Lung (tissue), 12 donors: ENCODE data around the gene RALGAPA1. TPM values are rescaled to one million over a fixed set of nuclear protein-coding genes. Genes with fewer than 3 reads are reported as not detected.

ENCODE experiments used
- ATAC-seq: fragments of 200-7000 bp; cut with Tn5 transposase; one replicate; pipeline ENCODE4 v1.9.1; 2020; ENCODE audit warnings: moderate number of reproducible peaks; ENCODE audit not compliant: insufficient read depth, low FRiP score
- DNase-seq, 3 donors: peaks; one replicate each; pipeline ENCODE4 v3.0.0-alpha.2; 2013 to 2017
- H3K27ac ChIP-seq, 2 donors: one replicate each; pipeline ENCODE4 v1.5.1; 2013; ENCODE audit warnings: mild to moderate bottlenecking in 2 of 2, moderate library complexity in 2 of 2, control low read depth in 1 of 2, inconsistent platforms in 1 of 2, low read depth in 1 of 2, low read length in 1 of 2
- H3K27me3 ChIP-seq, 3 donors: one replicate each; pipeline ENCODE4 v1.5.1; 2013; ENCODE audit warnings: low read length in 2 of 3; ENCODE audit not compliant: control insufficient read depth in 3 of 3, insufficient read depth in 3 of 3
- H3K36me3 ChIP-seq, 4 donors: one replicate each; pipeline ENCODE4 v1.5.1; 2013; ENCODE audit warnings: low read length in 4 of 4, mild to moderate bottlenecking in 1 of 4, moderate library complexity in 1 of 4; ENCODE audit not compliant: control insufficient read depth in 4 of 4, insufficient read depth in 4 of 4
- H3K4me1 ChIP-seq, 5 donors: one replicate each; pipeline ENCODE4 v1.5.1; 2013; ENCODE audit warnings: low read length in 5 of 5, mild to moderate bottlenecking in 2 of 5, moderate library complexity in 1 of 5; ENCODE audit not compliant: control insufficient read depth in 5 of 5, insufficient read depth in 5 of 5
- H3K4me3 ChIP-seq: one replicate; pipeline ENCODE4 v1.5.1; 2013; ENCODE audit warnings: mild to moderate bottlenecking, control low read depth, moderate library complexity
- H3K9ac ChIP-seq, 2 donors: one replicate each; pipeline ENCODE4 v1.5.1; 2013; ENCODE audit warnings: low read length in 2 of 2, control low read depth in 1 of 2; ENCODE audit not compliant: insufficient read depth in 1 of 2
- H3K9me3 ChIP-seq, 4 donors: one replicate each; pipeline ENCODE4 v1.5.1; 2013; ENCODE audit warnings: low read length in 3 of 4, mild to moderate bottlenecking in 1 of 4, moderate library complexity in 1 of 4; ENCODE audit not compliant: control insufficient read depth in 4 of 4, insufficient read depth in 3 of 4
- WGBS, 2 donors: extraction: QIAGEN DNeasy Blood & Tissue Kit; methylation state at CpG; one replicate each; pipeline ENCODE4 v1.1.7; 2013; 5-methylcytosine and 5-hydroxymethylcytosine counted together
- polyA plus RNA-seq, 2 donors: library from polyadenylated mRNA; stranded (reverse); fragments of 200-250 nt; gene quantifications; one replicate each; pipeline ENCODE4 v1.2.1, GENCODE V29; 2013
- total RNA-seq, 2 donors: library from RNA; depleted of rRNA in 1 of 2; stranded (reverse); fragments of >200 nt in 1 of 2; gene quantifications; one replicate each; pipeline ENCODE4 v1.2.1, GENCODE V29; 2014 to 2021
- TF ChIP-seq, protein P1 (sequence below): IDR thresholded peaks from 2 replicates; pipeline ENCODE4 v1.5.1; 2012; ENCODE audit warnings: mild to moderate bottlenecking; ENCODE audit errors: control extremely low read depth, extremely low read depth
- donor health status: control.
- donor health status: control.
- donor health status: Bipolar disorder and iron deficiency.
- donor health status: healthy.
- donor health status: DM: yes; HTN: yes; CAD: no.

RALGAPA1 gene
- total and polyA plus RNA-seq, 4 donors, result 9.4 to 188 (median 44.9) TPM

- Histone ChIP-seq H3K27me3 (no peaks in the 10 kb centered on the region), H3K36me3 (peaks cover 4 to 18% (median 10%) of the 10 kb centered on the region in 4 donors), H3K4me3 (no peak overlapping the region), H3K27ac (no peak overlapping the region), H3K9ac (no peak overlapping the region), H3K9me3 (no peaks in the 10 kb centered on the region), H3K4me1 (no peaks in the 10 kb centered on the region)
- 92 to 93% methylated on average over 5 of the region's 5 CpGs for WGBS, 2 donors
- ATAC-seq, result no peak
- TF ChIP-seq, protein P1, sequence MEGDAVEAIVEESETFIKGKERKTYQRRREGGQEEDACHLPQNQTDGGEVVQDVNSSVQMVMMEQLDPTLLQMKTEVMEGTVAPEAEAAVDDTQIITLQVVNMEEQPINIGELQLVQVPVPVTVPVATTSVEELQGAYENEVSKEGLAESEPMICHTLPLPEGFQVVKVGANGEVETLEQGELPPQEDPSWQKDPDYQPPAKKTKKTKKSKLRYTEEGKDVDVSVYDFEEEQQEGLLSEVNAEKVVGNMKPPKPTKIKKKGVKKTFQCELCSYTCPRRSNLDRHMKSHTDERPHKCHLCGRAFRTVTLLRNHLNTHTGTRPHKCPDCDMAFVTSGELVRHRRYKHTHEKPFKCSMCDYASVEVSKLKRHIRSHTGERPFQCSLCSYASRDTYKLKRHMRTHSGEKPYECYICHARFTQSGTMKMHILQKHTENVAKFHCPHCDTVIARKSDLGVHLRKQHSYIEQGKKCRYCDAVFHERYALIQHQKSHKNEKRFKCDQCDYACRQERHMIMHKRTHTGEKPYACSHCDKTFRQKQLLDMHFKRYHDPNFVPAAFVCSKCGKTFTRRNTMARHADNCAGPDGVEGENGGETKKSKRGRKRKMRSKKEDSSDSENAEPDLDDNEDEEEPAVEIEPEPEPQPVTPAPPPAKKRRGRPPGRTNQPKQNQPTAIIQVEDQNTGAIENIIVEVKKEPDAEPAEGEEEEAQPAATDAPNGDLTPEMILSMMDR, result no peak
- no peak for DNase-seq
These were observed 26.3 kb upstream of the RALGAPA1 start for GRCh38 chr14:35835208-35835982.

DNA sequence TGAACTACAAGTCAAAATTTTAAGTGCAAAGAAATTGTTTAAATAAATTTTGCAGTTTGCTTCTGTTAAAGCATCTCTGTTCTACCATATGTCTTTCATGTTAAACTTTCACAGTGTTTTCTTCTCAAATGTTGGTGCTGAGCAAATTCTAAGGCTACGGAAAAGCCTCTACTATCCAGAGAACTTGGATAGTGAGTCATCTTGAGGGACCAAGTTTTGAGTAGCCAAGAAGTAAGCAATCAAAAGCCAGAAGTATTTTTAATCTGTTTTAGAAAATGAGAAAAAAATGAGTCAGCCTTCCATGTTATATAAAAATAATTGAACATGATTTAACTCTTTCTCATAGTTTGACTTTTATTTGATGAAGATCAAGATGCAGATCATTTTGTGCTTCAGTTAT, 20.4 kb upstream of the RALGAPA1 start:
- peaks cover 0 to 9% (median 3%) of the 10 kb centered on the region in 5 donors for H3K4me1 ChIP-seq
- TF ChIP-seq, protein P1, result no peak
- ATAC-seq (no peak), DNase-seq (no peak)
- no peaks in the 10 kb centered on the region for H3K9me3 ChIP-seq
- no peaks in the 10 kb centered on the region for H3K27me3 ChIP-seq
- H3K9ac ChIP-seq, result no peak overlapping the region
- no peak overlapping the region for H3K4me3 ChIP-seq
- H3K36me3 ChIP-seq, result peaks cover 0 to 4% (median 0%) of the 10 kb centered on the region in 4 donors
- WGBS, 2 donors, result 83 to 100% methylated on average over 1 of the region's 1 CpG
- H3K27ac ChIP-seq, result no peak overlapping the region

DNA sequence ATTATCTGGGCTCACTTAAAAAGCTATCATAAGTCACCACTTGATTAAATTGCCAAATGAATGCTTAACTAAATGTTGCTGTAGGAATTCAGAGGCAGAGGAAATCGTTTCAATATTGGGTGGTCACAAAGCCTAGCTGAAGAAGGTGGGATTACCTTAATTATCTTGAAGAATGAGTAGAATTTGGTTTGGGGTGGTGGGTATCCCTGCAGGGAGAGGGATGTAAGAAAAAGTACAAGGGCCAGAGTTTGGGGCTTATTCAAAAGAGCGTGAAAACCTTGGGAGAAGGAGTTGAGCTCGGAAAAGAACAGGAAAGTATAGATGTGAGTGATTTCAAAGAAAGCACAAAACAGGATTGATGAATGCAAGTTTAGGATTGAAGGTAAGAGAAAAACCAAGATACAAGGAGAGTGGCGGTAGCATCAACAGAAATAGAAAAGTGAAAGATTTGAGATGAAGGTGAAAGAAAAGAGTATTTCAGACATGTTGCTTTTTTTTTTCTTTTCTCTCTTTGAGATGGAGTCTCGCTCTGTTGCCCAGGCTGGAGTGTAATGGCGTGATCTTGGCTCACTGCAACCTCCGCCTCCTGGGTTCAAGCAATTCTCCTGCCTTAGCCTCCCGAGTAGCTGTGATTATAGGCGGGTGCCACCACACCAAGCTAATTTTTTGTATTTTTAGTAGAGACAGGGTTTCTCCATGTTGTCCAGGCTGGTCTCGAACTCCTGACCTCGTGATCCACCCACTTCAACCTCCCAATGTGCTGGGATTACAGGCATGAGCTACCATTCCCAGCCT, 18.8 kb upstream of the RALGAPA1 start:
- ATAC-seq, result no peak
- Histone ChIP-seq H3K9ac (no peak overlapping the region), H3K27me3 (no peaks in the 10 kb centered on the region), H3K4me3 (no peak overlapping the region), H3K36me3 (peaks cover 0 to under 1% (median 0%) of the 10 kb centered on the region in 4 donors), H3K4me1 (peaks cover 0 to 9% (median 3%) of the 10 kb centered on the region in 5 donors), H3K9me3 (no peaks in the 10 kb centered on the region), H3K27ac (no peak overlapping the region)
- TF ChIP-seq, protein P1, result no peak
- WGBS, 2 donors, result 93 to 94% methylated on average over 11 of the region's 11 CpGs
- DNase-seq, result no peak
